ENCODE data around the gene OR5C1.

DNA sequence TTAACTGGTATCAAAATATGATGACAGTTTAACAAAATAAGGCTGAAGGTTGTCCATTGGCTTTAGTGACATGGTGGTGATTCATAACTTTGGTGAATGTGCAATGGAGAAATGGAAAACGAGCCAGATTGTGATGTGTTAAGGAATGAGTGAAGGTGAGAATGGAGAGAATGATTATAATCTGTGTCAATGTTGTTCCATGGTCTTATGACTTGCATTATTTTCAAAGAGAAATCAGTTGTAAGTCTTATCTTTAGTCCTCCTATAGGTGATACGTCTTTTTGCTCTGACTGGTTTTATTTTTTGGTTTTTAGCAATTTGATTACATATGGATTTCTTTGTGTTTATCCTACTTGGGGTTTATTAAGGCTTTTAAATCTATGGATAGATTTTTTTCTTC lies 33.9 kb upstream of the OR5C1 start:
- no peak for TF ChIP-seq POLR2A (IDR thresholded peaks at IDR 0.05)
- TF ChIP-seq, protein P1, sequence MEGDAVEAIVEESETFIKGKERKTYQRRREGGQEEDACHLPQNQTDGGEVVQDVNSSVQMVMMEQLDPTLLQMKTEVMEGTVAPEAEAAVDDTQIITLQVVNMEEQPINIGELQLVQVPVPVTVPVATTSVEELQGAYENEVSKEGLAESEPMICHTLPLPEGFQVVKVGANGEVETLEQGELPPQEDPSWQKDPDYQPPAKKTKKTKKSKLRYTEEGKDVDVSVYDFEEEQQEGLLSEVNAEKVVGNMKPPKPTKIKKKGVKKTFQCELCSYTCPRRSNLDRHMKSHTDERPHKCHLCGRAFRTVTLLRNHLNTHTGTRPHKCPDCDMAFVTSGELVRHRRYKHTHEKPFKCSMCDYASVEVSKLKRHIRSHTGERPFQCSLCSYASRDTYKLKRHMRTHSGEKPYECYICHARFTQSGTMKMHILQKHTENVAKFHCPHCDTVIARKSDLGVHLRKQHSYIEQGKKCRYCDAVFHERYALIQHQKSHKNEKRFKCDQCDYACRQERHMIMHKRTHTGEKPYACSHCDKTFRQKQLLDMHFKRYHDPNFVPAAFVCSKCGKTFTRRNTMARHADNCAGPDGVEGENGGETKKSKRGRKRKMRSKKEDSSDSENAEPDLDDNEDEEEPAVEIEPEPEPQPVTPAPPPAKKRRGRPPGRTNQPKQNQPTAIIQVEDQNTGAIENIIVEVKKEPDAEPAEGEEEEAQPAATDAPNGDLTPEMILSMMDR (IDR thresholded peaks at IDR 0.05 in 4 of 5, conservative IDR thresholded peaks at IDR 0.05 in 1 of 5): no peak
